HG03175 (cell line): Measurements from ENCODE around the gene MAP4K5.
A peak's percentile ranks its signal among the peaks of the same experiment; 100 is the strongest.

ENCODE experiments used
- ATAC-seq: cut with Tn5 transposase; IDR thresholded peaks from one replicate; pipeline ENCODE4 v1.9.1; 2021; ENCODE audit warnings: mild to moderate bottlenecking, moderate library complexity; ENCODE audit not compliant: unreplicated experiment

Gene MAP4K5

DNA sequence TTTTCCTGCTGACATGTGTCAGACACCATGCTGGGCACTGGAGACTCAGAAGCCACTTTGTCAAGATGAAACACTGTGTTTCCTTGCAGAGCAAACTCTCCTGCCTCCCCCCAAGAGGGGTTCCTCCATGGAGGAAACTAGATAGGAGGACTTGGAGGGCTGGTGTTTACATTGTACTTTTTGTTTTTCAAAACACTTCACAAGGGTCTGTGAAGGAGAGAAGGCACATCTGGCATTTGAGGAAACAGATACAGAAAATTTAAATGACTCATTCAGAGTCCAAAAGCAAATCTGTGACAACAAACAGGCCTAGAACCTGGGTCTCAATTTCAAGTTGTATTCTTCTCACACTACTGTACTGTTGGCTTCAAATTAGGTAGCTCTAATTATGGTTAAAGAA is 128.9 kb downstream of the MAP4K5 start:
- ATAC-seq, result no peak

DNA sequence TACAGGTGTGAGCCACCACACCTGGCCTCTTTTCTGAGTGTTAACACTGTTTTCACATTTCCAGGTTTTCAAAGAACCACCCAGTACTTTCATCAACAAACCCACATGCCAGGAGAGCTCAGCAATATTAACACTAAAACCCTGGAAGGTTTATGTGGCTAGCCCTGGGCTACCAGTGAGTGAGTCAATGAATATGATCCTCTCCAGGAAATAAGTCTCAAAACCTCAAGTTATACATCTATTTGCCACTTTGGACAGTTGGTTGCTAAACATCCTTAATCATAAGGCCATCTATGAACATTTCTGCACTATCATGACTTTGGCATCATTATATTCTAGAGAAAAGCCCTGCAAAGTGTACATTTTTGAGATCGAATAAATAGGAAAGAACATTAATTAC is 129.4 kb downstream of the MAP4K5 start:
- ATAC-seq, result no peak

DNA sequence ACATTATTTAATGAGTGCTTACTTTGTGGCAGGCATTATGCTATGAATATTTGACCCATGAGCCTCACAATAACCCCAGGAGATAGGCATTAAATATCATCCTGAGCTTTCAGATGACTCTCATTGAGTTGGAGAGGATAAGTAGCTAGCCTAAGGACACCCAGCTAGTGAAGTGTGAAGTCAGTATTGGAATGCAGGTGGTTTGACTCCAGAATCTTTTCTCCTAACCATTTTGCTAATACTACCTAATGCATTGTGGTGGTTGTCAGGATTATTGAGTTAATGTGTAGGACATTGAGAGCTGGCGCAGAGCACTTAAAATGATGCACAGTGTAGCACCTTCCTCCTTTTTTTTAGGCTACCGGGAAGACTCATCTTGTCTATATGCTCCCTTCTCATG is 131.9 kb downstream of the MAP4K5 start:
- no peak for ATAC-seq

DNA sequence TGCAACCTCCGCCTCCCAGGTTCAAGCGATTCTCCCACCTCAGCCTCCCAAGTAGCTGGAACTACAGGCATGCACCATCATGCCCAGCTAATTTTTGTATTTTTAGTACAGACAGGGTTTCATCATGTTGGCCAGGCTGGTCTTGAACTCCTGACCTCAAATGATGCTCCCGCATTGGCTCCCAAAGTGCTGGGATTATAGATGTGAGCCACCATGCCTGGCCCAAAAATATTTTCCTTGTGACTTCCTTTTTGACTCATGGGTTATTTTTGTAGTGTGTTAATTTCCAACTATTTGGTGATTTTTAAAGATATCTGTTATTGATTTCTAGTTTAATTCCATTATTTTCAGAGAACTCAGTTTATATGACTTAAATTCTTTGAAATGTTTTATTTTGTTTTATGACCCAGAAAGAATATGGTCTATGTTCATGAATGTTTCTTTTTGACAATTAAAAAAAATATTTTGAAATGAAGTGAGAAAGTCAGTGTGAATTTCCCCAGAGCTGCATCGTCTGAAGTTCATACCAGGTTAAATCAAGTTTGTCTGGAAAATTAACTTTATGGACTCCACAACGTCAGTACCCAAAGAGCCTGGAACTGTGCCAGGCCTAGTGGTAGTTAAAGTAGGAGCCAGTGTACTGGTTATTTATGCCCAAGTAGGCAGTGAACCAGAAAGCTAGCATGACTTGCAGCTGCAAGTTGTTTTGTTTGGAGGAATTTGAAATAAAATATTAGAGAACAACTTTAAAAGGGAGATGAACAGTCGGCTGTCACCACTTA is 132.9 kb downstream of the MAP4K5 start:
- no peak for ATAC-seq

DNA sequence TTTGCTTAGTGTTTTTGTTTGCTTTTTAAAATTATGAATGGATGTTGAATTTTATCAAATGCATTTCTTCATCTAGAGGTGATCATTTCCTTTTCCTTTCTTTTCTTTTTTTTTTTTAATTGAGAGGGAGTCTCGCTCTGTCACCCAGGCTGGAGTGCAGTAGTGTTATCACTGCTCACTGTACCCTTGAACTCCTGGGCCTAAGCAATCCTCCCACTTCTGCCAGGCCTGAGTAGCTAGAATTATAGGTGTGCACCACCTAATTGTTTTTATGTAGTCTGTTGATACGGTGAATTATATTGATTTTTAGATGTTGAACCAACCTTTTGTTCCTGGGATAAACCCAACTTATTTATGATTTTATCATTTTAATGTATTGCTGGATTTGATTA is 134.2 kb downstream of the MAP4K5 start:
- ATAC-seq, result no peak

DNA sequence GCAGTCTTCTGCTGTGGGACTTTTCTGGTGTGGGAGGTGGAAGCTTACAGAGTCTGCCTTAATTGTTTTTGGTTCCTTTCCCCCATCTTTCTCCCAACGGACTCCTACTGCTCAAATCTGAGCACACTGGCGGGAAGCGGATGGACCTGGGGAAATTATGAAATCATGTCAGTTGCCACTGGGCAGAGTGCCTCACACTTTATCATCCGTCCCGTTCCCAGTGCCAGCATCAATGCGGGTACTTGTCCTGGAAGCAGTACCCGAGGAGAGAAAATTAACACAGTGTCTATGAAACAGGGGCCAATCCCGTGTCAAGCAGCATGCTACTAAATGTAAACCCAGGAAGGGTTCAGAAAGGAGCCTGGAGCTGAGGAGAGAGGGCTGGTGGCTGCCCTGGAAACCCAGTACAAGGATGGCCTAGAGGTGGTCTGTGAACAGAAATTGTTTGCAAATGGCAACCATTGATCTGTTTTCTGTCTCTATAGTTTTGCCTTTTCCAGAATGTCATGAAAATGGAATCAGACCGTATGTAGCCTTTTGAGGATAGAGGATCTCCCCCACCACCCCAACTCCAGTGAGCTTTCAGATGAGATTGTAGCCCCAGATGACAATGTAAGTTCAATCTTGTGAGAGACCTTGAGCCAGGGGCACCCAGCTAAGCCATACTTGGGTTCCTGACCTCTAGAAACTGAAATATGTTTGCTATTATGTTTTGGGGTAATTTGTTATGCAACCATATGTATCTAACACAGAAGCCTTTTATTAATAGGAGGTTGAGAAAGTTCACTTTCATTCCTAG is 134.8 kb downstream of the MAP4K5 start:
- no peak for ATAC-seq

DNA sequence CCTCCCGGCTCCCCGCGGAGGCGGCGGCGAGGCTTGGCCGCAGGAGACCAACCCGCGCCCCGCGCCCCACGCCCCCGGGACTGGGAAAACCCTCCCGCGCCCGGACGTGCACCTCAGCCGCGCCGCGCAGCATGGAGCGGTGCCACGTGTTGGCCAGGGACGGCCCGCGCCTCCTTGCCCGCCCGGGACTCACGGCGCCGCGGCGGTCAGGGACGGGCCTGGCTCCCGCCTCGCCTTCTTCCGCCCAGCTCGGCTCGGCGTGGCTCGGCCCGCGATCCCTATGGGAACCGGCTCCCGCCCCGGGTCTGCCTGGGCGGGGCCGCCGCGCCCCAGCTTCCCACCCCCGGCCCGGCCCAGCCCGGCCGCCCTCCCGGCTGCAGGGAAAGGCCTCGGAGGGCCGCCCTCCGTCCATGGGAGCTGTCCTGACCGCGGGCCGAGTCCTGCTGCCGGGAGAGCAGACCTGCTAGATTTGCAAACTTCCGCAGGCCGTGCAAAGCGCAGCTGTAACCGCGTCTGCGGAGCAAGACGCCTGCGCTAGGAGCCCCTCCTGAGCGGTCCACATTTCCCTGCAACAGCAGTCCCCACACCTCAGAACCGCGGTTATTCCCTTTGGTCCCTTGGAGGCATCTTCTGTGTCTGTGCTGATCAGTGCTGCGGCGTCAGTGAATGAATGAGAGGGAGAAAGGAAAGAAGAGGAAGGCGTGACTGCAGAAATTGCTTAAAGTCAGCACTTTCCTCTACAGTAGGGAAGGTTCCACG is 135.6 kb downstream of the MAP4K5 start, which contains the start of gene CDKL1:
TSS of gene CDKL1 (minus strand) at position 251 of the 759 bp plus-strand sequence. CDS start 1,013 bp downstream, outside the sequence.
- ATAC-seq, result peak; percentile 41

DNA sequence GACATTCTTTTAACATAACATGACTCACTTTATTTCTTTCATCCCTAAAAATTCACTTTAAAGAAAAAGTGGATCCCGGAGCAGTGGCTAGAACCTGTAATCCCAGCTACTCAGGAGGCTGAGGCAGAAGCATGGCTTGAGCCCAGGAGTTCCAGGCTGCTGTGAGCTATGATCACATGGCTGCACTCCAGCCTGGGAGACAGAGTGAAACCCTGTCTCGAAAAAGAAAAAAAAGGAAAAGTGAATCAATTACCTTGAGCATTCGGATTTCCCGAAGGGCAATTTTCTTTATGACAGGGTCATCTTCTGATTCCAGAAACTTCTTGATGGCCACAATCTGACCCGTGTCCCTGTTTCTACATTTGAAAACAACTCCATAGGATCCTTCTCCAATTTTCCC is 136.9 kb downstream of the MAP4K5 start:
- ATAC-seq, result no peak

DNA sequence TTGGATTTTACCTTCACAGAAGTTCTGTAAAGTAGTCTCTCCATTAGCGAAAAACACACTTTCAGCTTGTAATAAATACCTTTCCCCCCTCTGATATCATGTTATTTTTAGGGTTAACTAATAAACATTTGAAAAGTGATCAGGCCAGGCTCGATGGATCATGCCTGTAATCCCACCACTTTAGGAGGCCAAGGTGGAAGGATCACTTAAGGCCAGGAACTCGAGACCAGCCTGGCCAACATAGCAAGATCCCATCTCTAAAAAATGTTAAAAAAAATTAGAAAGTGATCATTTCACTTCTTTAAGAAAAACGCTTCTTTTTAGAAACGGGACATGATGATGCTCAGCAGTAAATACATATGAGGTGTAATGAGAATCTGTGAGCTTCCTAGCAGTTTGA is 137.7 kb downstream of the MAP4K5 start:
- no peak for ATAC-seq

DNA sequence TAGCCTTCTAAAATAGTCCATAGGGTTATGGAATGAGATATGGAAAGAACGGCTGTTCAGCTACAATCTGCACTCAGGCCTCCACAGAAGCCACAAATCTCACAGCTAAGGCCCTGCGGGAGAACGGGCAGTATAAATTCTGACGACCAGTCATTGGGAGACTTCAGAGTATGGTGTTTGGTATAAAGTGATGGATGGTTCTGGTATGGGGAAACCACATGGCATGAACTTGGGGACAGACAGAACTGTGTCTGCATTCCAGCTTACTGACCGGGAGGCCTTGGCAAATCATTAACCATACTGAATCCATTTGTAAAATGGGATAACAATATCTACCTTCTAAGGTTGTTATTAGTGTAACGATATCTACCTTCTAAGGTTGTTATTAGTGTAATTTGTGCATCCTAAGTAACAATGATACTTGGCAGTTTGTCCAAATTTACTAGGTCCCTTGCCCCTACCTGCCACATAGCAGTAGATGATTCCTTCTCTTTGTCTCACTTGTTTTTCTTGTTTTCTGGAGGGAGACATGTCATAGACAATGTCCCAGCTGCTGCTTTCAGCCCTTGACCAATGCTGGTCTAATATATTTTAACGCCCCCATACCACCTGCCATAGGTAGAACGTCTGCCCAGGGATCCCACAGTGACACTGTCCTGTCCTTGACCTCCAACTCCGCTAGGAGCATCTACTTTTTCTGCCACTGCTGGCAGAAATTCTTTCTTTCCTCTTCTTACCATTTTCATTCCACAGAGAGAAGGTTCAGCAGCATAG is 142.5 kb downstream of the MAP4K5 start:
- ATAC-seq, result no peak

DNA sequence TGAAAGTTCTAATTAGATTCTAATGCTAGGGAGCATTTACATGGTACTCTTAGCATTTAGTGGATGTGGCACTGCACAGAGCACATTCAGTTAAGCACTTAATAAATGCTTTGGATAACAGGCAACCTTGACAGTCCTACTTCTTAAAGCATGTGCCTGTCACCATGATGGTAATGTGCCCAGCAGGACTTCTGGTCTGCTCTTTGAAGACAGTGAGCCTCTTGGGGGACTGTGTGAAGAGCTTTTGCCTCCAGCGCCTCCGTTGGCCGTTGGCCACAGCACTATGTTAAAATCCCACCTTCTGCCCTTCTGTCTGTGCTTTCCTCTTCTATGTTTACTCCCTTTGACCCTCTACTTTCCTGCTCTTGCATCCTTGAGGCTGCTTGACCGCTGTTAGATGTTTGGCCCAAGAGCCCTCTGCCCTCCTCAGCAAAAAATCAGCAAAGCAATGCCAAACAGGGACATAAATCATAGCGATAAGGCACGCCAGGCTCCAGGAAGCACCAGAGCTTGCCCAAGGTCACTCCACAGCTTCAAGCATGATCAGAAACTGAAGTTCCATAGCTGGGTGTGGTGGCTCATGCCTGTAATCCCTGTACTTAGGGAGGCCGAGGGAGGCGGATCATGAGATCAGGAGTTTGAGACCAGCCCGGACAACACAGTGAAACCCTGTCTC is 144.0 kb downstream of the MAP4K5 start:
- ATAC-seq, result no peak

DNA sequence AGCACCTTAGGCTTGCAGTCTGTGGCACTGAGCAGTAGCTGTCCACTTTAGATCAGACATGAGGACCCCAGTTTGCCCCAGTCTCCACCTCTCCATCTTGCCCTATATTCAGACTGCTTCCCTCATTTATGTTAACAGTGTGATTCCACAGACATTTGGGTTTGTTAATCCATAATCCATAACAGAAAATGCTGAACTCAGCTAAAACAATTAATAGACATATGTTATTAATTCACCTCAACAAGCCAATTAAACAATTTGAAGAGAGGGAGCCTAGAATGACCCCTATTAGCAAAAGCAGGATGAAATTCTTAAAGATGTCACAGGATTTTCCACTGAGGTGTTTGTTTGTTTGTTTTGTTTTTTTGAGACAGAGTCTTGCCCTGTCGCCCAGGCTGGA is 144.8 kb downstream of the MAP4K5 start:
- no peak for ATAC-seq

DNA sequence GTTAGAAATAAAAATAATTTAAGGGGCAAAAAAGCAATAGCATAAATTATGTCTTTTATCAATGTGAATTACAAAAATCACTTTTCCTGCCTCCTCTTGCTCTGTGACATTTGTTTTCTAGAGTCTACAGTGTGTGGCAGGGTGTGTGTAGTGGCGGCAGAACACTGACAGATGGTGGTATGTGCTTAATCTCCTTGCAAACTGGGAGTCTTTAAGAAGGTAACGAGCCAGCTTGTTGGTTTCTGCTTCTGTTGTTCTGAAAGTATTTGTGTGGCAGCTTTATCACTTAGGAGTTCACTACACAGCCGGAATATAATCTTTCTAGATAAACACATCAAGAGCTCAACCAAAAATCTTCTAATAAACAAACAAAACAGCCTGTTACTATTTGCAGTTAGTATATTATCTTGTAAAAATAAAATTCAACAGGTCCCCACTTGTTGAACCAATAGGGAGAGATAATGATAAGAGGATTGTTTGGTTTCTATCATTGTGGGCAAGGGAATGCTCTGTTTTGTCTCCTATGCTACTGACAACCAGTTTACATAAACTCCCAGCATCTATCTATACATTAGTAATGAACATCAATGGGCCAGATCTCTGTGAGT is 148.6 kb downstream of the MAP4K5 start:
- no peak for ATAC-seq

DNA sequence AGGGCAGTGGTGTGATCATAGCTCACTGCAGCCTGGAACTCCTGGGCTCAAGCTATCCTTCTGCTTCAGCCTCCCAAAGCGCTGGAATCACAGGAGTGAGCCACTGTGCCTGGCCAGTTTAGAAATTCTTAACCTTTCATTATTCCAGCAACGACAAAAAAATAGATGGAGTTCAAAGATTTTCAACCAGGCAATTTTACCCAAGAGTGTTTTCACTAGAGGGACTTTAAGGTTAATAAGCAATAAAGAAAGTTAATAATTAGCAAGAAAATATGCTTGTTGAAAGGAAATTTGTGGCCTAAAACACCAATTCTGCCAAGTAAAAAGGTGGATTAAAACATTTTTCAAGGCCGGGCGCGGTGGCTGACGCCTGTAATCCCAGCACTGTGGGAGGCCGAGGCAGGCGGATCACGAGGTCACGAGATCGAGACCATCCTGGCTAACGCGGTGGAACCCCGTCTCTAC is 150.5 kb downstream of the MAP4K5 start:
- no peak for ATAC-seq

DNA sequence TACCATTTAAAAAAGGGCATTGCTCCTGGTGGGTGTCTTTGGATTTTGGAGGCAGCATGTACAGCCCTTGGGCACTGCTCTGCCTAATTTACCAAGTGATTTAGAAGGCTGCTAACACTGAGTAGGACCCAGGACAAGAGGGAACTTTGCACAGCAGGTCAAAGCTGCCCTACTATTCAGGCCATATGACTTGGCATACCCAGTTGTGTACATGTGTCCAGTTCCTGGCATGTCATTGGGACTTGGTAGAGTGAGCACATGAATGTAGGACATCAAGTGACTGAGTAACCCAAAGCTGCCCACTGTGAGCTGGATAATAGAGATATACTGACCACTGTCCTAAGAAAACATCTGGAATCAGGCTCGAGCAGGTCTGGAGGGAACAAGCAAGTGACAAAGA is 151.4 kb downstream of the MAP4K5 start:
- no peak for ATAC-seq

DNA sequence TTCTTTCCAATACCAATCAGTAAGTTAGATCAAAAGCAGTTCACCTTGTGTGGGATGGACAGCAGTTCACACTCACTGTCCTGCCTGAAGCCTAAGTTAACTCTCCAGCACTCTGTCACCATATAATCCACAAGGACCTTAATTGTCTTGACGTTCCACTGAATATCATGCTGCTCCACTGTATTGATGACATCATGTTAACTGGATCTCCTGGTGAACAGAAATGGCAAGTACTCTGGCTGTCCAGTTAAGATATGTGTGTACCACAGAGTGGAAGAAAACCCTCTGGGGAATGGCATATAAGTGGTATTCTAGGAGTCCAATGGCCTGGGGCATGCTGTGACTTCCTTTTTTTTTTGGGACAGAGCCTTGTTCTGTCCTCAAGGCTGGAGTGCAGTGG is 151.9 kb downstream of the MAP4K5 start:
- no peak for ATAC-seq

DNA sequence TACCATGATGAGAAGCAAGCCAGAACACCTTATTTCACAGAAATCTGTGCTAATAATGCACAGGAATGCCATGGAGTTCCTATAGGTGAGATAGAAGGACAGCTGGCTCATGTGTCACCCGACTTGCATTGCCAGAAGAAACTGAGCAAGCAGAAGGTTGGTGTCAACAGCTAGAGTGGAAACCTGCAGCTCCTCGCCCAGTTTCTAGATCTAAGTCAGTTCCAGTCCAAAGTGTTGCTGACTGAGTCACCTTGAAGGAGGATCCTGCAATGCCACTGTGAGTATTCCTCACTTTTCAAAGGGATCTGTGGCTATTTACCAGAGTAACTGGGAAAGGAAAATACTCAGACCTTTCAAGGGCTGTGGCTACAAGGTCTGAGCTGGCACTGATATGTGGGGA is 152.8 kb downstream of the MAP4K5 start:
- no peak for ATAC-seq

DNA sequence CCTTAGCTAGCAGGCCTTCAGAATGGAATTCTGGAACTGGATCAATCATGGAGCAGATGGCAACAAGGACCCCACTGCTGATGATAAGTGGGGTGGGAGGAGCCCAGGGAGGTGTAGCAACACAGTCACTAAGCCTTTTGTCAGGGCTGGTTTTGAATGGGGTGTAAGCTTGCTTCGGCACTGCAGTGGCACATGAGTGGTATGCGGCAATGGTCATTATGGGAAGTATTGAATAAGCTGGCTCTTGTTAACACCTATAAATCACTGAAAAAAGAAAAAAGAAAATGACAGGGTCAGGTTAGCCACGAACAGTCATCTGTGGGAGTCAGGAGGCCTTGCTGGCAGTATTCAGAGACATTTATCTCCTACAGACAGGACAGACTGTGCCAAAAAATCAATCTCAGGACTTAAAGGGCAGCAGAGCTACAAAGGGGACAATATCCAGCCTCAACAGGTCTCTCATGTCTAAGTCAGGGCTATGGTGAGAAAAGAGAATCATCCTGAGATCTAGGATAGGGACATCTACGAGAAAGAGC is 154.8 kb downstream of the MAP4K5 start:
- ATAC-seq, result no peak

DNA sequence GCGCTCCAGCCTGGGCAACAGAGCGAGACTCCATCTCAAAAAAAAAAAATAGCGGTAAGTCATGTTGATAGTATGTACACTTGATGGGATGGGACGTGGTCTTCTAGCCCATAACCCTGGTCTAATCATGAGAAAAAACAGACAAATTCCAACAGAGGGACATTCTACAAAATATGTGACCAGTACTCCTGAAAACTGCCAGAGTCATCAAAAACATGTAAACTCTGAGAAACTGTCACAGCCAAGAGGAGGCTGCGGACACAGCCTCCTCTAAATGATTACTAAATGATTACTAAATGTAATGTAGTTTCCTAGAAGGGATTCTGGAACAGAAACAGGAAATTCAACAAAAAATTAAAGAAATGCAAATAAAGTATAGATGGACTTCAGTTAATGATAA is 156.6 kb downstream of the MAP4K5 start:
- ATAC-seq, result no peak
